Inflammatory macrophage treated with lipopolysaccharide for 4 hours (primary cell): ENCODE data around the gene GRK5.

Experiments
- DNase-seq: peaks from one replicate; pipeline ENCODE4 v3.0.0-alpha.2; 2020

GRK5 gene

DNA sequence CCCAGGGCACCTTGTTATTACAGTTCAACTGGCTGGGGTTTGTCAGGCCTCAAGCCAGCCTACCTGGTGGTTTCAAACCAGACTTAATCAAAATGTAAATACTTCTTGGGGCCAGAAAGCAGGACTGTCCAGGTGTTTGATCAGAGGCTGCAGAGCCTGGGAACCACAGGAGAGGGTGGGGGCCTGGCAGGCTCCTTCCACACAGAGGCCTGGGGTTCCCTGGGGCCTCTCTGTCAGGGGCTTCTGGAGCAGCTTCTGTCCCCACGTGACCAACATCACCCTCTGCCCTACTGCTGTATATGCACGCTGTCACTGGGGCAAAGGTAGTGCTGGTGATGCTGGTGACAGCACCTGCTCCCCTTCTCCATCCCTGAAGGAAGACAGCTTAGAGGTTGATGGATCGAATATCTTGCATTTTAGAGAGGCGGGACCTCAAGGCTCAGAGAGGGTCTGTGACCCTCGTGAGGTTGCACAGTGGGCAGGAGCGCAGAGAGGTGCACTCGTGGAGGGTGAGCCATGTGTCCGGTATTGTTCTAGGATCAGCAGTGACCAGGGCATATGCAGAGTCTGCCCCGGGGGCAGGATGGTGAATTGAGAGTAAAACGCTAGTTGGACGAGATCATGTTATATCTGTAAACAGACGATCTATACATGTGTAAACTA is 95.4 kb downstream of the GRK5 start:
- DNase-seq = no peak

DNA sequence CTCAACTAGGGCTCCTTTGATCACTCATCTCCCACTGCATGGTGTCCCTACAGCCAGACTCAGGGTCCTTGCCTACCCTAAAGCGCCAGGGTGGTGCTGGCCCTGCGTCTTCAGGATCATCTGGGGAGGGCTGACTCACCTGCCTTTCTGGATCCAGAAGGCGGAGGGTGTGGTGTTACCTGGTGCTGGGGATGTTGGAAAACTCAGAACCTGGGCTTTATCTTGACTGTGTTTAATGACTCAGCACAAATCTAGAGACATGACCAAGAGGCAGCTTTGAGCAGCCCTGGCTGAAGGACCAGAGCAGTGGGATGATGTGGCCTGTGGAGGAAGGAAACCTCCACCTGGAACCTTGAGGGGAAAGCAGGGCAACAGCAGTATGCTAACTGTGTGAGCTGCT is 96.5 kb downstream of the GRK5 start:
- DNase-seq = no peak

DNA sequence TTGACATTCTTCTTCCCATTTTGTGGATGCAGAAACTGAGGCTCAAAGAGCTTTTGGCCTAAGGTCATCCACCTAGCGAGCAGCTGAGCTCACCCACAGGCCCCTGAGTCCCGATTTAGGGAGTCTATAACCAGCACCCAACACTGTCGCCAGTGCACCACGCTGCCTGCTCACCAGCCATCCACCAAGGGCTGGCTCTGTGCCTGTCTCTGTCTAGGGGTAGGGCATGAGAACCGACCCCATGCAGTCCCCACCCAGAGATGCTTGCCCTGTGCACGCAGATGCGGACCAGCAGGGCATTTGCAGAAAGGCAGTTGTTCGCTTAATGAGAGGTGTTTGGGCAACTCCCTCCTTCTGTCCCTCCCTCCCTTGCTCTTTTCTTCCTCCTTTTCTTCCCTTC is 97.2 kb downstream of the GRK5 start:
- no peak for DNase-seq

DNA sequence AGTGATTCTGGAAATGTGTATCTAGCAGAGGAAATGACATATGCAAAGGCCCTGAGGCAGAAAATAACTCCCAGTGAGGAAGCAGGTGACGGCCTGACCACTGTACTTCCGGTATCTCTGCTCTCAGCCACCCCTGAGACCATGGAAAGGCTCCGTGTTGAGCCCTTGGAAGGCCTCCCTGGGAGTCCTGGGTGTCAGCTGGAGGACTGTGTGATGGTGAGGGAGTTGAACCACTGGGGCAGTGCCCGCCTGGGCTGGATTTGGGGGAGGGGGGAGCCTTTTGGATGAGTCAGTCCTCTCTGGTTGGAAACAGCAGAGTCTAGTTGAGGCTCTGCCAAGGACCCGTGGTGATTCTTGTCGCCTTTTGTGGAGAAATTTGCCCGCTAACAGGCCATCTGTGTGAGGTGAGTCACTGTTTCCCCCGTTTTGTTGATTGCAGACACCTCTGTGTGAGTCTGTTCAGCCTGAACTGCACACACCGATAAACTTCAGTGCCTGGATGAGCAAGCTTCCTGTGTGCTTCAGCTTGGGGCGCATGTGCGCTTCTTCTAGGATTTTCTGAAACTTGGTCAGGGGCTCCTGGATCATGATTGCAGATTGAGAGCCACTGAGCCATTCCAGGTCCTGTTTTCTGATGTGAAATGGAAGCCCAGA is 98.6 kb downstream of the GRK5 start:
- peak; percentile 29 for DNase-seq

DNA sequence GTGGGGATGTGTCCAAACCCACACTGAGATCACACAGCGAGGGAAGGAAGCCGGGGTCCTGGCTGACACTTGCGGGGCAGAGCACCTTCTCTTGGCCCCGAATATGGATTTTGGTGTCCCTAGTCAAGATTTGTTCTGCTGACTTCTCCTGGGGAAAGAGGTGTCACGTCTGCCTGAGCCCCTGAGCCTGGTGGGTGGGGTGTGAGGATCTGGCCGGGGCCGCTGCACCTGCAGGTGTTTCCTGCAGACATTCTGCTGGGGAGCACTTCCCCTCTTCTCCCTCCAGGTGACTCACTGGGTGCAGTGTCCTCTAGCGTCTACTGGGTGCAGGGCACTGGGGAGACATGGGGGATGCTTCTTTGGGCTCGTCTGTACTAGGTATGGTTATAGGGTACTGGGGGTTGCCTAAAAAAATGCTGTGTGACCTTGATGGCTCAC is 99.2 kb downstream of the GRK5 start:
- no peak for DNase-seq

DNA sequence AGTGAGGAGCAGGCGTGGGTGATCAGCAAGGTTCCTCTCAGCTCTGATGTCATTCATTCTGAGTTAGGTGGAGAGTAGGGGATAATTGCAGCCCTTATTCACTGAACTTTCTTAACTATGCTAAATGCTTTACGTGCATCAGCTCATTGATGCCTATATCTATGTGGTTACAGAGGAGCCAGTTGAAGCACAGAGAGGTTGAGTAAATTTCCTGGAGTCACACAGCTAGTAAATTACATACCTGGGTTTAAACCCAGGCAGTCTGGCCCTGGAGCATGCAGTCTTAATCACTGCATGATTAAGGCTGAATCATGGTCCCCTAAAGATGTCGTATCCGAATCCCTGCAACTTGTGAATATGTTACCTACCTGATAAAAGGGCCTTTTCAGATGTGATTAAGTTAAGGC is 99.6 kb downstream of the GRK5 start:
- DNase-seq = no peak

DNA sequence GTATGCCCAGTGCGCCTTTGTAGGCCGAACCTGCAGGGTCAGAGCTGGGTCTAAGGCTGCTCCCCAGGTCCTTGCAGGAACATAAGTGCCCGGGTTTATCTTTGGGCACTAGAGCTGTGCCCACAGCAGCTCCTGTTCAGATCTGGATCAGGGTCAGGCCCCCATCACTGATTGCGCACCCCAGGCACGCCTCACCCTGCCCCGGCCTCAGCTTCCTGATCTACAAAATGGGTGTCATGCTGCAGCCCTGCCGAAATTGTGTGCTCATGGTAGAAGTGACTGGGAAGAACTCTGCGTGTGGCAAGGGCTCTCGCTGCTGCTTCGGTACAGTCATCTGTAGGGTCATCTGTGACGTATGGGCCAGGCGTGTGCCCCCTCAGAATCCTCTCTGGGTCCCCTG is 100.7 kb downstream of the GRK5 start:
- DNase-seq = no peak

DNA sequence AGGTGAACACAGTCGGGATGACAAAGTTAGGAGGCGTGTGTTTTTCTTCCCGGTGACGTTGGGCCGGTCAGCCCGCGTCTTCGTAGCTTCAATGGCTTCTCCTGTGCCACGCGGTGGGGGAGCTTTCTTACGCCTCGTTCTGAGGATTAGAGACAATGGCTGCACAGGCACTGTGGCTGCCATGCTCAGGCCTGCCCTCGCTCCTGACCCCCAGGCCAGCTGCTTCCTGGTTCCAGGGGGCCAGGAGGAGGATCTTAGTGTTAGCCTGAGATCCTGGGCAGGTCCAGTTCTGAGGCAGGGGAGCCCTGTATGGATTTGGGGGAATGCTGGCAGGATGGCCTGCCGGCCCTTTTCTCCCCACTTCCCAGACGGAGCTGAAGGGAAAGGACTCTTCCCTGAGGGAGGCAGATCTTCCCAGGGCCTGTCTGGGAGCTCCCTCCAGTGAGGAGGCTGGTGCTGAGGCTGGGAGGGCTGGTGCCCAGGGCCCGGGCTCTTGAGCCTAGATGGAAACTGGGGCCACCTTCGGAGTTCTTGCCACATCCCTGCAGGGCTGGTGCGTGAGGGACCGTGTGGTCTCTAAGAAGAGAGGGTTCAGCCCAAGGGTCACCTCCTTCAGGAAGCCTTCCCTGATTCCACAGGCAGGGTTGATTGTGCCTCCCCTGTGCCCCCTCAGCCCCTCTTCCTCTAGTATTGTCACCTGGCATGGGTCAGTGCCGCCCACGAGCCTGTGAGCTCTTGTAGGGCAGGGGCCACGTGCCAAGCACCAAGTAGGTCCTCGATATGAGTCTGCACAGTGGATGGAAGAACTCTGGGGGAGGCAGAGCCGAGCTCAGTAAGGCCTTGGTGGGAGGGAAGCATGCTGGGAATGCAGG is 101.4 kb downstream of the GRK5 start:
- DNase-seq = no peak

DNA sequence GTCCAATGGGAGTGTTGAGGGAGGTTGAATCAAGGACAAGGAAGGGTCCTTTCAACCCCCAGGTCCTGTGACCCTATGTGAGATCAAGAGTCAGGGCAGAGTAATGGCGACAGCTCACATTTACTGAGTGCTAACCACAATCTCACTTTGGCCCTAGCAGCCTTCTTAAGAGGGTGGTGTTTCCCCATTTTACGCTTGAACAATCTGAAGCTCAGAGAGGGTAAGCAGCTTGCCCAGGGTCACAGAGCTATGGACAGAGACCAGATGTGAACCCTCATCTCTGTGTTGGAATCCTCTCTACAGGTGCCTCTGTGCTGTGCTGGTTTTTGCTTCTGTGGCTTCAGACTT is 102.0 kb downstream of the GRK5 start:
- no peak for DNase-seq

DNA sequence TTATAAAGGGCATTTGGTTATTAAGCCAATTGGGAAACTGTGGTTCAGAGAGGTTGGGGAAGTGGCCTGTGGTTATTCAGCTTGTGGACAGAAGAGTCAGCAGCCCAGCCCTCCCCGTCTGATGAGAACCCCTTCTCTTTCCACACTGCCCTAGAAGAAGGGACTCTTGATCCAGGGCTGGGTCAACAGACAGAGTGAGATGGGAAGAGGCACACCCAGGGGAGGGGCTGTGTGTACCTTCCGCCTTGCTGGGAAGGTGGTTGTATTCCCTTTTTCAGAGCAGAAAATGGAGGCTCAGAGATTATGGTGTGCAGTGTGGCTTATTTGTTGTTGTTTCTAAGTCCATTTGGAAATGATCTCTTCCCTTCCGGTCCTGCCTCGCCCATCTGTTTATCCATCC is 103.4 kb downstream of the GRK5 start:
- DNase-seq = peak; percentile 18

DNA sequence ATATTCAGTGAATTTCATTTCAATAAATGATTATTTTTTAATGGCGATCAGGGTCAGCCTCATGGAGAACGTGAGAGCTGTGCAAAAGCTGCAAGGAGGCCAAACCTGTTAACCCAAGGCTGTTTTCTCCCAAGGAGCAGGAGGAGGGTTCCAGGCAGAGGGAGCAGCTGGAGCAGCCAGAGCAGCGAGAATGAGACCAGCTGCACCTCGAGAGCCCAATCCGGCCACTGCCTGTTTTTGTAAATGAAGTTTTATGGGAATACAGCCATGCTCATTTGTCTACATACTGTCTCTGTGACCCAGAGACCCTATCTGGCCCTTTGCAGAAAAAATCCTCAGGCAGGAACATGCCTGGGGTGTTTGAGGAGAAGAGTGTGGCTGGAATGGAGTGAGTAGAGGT is 104.9 kb downstream of the GRK5 start:
- DNase-seq = no peak

DNA sequence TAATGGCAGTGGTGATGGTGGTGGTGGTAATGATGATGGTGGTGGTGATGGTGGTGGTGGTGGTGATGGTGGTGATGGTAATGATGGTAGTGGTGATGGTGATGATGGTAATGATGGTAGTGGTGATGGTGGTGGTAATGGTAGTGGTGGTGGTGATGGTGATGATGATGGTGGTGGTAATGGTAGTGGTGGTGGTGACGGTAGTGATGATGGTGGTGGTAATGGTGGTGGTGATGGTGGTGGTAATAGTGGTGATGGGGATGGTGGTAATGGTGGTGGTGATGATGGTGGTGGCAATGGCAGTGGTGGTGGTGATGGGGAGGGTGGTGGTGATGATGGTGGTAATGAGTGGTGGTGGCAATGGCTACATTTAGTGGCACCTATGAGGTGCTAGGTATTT is 105.7 kb downstream of the GRK5 start:
- no peak for DNase-seq

DNA sequence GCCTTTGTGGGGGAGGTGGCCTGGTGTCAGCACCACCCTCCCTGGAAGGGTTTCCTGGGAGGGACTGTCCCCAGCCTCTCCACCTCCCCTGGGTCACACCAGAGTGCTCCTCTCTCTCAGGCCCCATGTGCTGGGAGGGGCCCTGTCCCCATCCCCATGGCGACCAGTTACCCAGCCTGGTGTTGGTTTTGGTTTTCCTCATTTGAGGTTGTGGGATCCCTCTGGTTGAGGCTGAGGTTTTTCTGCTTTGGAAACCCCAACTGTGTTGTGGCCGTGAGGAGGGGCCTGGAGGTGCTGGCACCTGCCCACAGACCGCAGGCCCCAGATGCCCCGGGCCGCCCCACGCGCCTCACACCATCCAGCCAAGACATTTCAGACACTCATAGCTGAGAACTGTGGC is 106.3 kb downstream of the GRK5 start:
- DNase-seq = no peak

DNA sequence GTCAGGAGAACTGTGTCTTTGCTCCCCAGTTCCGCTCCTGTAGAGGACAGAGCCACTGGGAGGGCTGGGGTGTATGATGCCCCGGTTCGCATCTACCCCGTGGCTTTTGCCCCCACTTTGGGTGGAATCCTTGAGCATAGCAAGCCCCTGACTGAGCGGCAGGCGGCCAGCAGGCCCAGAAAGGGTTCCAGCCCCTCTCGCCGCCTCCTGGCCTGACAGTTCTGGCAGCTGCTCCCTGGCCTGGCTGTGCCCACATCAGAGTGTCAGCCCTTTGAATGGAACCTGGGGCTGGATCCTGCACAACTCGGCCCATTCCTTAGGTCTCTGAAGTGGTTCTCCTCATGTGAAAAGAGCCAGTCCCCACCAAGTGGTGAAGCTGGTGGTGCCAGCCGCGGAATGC is 106.7 kb downstream of the GRK5 start:
- no peak for DNase-seq

DNA sequence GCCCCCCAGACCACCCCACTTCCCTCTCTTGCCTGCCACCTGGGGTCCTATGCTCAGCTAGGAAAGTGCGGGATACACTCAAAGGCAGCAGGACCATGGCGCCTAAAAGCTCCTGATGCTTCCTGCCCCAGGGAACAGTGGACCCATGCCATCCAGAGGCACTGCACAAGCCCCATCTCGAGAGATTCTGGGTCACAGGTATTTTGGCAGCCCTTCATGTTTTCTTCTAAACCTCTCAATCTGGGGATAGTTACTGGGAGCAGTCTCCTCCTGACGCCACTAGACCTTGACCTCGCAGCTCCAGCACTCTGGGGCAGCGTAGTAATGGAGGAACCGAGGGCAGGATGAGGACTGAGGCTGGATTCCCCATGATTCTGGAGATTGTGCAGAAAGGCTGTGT is 107.1 kb downstream of the GRK5 start:
- no peak for DNase-seq

DNA sequence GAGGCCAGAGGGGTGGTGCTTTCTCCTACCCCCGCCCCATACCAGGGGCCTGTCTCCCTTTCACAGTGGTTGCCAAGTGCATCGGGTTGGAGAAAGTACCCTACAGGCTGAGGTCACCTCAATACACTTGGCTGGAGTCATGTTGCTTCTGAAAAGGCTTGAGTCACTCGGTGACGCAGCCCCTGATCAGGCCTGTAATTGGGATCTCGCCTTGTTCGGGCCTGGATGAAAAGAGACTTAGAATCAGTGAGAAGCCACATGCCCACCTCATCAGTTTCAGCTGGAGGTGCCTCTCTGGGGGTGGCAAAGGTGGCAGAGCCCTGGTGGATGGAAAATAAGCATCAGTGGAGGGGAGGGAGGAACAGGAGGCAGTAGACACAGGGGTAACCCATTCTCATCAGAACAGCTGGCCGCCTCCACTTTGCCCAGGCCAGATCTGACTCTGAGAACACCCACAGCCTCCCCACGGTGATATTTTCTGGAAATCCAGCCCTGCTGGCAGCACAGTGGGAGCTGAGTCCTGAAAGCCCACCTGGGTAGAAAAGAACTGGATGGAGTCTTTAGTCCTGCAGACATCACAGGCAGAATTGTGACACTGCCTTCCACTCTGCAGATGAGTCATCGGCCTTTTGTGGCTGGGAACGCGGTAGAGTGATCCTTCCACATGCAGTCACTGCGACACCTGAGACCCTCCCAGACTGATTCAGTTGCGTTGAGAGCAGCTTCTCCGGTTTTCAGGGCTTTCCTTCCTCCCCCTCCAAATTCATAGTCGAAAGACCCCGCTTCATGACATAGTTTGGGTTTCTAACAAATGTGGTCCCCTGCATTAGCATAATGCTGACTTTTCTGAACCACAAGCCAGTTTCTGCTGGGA is 108.0 kb downstream of the GRK5 start:
- DNase-seq = peak; percentile 46

DNA sequence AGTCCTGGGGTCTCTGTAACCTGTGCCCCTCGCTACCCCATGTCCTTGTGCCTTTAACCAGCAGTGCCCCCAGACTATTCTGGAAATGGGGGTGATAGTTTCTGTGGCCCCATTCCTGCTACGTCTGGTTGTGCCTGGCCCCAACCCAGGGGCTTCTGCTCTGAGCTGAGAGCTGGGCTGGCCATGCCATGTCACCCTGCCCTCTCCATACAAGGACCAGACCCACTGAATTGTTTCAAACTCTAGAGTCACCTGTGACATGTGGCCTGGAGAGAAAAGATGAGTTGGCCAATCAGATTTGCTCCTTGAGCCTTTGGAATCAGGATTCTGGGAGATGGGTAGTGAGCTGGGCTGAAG is 108.6 kb downstream of the GRK5 start:
- DNase-seq = no peak

DNA sequence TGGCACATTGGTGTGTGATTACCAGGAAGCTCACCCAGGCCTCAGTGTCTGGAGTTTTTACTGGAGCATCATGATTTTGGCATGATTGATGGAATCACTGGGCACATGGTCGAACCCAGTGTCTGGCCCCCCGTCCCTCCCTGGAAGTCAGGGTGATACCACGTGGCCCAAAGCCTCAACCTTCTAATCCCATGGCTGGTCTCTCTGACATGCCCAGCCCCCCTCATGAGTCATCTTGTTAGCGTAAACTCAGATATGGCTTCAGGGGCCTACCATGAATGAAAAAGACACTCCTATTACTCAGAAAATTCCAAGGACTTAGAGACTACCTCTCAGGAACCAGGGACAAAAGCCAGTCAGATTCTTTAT is 109.3 kb downstream of the GRK5 start:
- DNase-seq = no peak

DNA sequence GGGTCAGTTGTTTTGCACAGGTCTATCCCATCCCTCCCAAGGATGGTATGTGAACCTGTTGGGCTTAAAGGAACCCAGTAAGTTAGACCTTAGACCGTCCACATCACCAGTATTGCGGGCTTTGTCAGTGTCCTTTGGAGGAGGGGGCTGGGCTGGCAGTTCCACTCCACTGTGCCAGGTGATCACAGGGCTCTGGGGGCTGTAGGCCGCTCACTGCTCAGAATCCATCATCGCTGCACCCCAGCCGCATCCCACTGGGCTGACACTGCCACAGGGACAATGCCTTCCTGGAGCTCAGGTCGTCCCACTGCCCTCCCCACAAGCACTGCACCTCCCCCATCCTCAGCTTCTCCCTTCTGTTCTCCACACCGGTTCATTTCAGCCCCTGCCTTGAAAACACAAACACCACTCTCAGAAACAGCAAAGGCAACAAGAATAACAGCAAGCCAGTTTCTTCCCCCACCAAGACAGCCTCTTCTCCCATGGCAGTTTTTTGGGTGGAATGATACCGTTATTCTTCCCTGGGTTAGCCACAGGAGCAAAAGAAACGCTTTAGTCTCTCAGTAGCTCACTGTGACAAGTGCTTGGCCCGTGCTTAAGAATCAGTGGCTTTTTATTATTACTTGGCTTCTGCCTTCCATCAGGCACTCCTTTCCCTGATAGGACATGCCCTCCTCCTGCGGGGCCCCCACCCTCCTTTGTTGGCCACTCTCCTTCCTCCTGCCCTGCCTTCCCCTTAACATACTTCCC is 111.2 kb downstream of the GRK5 start:
- no peak for DNase-seq

DNA sequence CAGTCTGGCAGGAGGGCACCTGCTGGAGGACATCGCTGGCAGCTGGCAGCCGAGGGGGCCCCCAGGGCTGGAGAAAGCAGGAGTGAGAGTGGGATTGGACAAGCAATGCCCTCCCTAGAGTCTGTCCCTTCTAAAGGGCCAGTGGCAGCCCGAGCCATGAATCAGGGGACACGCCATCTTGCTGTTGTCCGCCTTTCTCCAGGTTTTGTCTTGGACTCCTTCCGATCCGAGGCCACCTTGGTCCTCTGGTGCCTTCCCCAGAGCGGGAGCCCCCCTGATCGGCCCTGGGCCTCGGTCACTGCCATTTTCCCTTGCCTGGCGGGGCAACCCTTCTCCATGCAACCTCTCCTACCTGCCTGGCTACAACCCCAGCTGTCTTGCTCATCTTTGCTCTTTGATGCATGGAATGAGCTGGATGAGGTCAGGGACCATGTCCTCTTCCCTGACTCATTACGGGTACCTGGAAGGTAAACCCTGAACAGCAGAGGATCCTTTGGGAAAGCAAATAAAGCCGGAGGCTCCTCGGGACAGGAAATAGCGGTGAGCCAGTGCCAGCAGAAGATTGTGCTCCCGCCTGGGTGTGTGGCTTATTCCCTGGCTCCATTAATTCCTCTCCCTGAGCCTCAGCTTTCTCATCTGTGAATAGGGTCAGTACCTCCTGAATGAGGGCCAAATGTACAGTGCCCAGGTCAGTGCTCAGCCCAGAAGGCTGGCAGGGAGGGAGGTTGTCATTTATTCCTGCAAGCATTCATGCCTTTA is 112.0 kb downstream of the GRK5 start:
- DNase-seq = no peak

DNA sequence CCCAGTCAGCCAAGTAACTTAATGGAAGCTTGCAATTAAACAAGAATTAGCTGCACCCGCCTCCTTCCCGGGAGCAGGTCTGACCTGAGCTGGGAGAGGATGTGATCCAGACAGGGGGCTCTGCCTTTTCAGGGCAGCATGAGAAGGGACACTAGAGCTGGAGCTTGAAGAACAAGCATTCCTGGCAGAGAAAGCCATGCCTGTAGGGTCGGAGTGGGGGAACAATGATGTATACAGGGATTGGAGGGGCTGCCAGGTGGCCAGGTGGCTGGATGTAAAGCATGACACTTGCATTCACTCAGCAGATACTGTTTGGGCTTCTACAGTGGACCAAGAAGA is 112.5 kb downstream of the GRK5 start:
- DNase-seq = no peak

DNA sequence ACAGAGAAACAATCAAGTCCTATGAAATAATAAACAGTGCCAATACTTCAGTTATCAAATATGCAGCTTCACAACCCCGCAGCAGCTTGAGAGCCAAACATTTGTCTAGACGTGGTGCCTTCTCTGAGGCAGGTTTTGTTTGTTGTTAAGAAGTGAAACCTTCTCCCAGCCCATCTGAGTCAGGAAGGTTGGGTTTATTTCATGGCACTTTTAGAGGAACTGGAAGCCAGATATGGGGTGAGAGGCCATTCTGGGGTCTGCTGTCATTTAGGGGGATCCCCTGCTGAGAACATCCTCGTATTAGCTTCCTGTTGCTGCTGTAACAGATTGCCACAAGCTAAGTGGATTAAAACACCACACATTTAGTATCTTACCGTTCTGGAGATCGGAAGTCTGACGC is 113.6 kb downstream of the GRK5 start:
- DNase-seq = peak; percentile 81
